HEK293 (cell line): ENCODE measurements around the gene DTL.

Source experiments
- CTCF ChIA-PET: fragments of 350-600 bp; formaldehyde crosslinking; extraction: SDS; loops from one replicate; lab custom pipeline; 2021; ENCODE audit warnings: antibody characterized with exemption; lab: Yijun Ruan, JAX
- POLR2A ChIA-PET: fragments of 300-600 bp; formaldehyde crosslinking; extraction: SDS; loops from one replicate; lab custom pipeline; 2020; ENCODE audit warnings: antibody characterized with exemption, inconsistent platforms; lab: Yijun Ruan, JAX
- H3K27ac ChIP-seq: fragments of 200-500 bp; sonication (Bioruptor generic); 2 replicates; pipeline ENCODE4 v1.5.1; 2014; ENCODE audit warnings: low read depth, low read length, control low read depth, inconsistent platforms; ENCODE audit errors: extremely low read depth
- H3K36me3 ChIP-seq, 2 experiments: fragments of 200-500 bp in 1 of 2; sonication (Bioruptor generic) in 1 of 2; 1 replicate in 1 of 2; 2 replicates in 1 of 2; pipeline ENCODE4 v1.5.1; 2014 to 2017; ENCODE audit warnings: inconsistent platforms in 2 of 2, low read length in 2 of 2; ENCODE audit not compliant: control insufficient read depth in 2 of 2, insufficient read depth in 1 of 2
- H3K4me1 ChIP-seq: fragments of 200-500 bp; sonication (Bioruptor generic); 2 replicates; pipeline ENCODE4 v1.5.1; 2014; ENCODE audit warnings: mild to moderate bottlenecking, low read length, inconsistent platforms; ENCODE audit not compliant: control insufficient read depth, insufficient read depth
- H3K4me3 ChIP-seq: 2 replicates; pipeline ENCODE4 v1.5.1; 2011; ENCODE audit warnings: low read depth, mild to moderate bottlenecking, control low read depth, low read length, moderate library complexity
- H3K9me3 ChIP-seq: fragments of 200-500 bp; sonication (Bioruptor generic); 2 replicates; pipeline ENCODE4 v1.5.1; 2014; ENCODE audit warnings: low read depth, low read length, inconsistent platforms; ENCODE audit not compliant: control insufficient read depth, insufficient read depth
- CTCF ChIP-seq: fragments of 450-650 bp; formaldehyde crosslinking; IDR thresholded peaks from 2 replicates; pipeline ENCODE4 v1.5.1; 2016; ENCODE audit warnings: missing biosample characterization, missing genetic modification characterization
- INSM2 ChIP-seq: fragments of 450-650 bp; formaldehyde crosslinking; IDR thresholded peaks from 2 replicates; pipeline ENCODE4 v1.5.1; 2016; ENCODE audit warnings: missing biosample characterization, missing genetic modification characterization
- KLF16 ChIP-seq: fragments of 450-650 bp; formaldehyde crosslinking; IDR thresholded peaks from 2 replicates; pipeline ENCODE4 v1.5.1; 2017; ENCODE audit warnings: missing biosample characterization, missing genetic modification characterization
- MEIS1 ChIP-seq: sonication (generic); formaldehyde crosslinking; IDR thresholded peaks from 2 replicates; pipeline ENCODE4 v1.8.1; 2022; ENCODE audit warnings: missing genetic modification reagents, mild to moderate bottlenecking, borderline replicate concordance
- RBAK ChIP-seq: fragments of 450-650 bp; formaldehyde crosslinking; IDR thresholded peaks from 2 replicates; pipeline ENCODE4 v1.5.1; 2016; ENCODE audit warnings: missing biosample characterization, missing genetic modification characterization
- SETDB1 ChIP-seq: IDR thresholded peaks from one replicate; pipeline ENCODE4 v1.6.1; 2017; ENCODE audit warnings: mild to moderate bottlenecking, low read length, moderate library complexity, mixed read lengths; ENCODE audit not compliant: insufficient read length
- YY2 ChIP-seq: fragments of 450-650 bp; formaldehyde crosslinking; IDR thresholded peaks from 2 replicates; pipeline ENCODE4 v1.5.1; 2016; ENCODE audit warnings: missing biosample characterization, missing genetic modification characterization
- ZBTB8A ChIP-seq: fragments of 450-650 bp; formaldehyde crosslinking; IDR thresholded peaks from 2 replicates; pipeline ENCODE4 v1.5.1; 2016; ENCODE audit warnings: missing biosample characterization, missing genetic modification characterization
- ZEB2 ChIP-seq: fragments of 450-650 bp; formaldehyde crosslinking; IDR thresholded peaks from 2 replicates; pipeline ENCODE4 v1.5.1; 2016; ENCODE audit warnings: missing biosample characterization, missing genetic modification characterization
- ZFP69B ChIP-seq: fragments of 450-650 bp; formaldehyde crosslinking; IDR thresholded peaks from 2 replicates; pipeline ENCODE4 v1.5.1; 2016; ENCODE audit warnings: missing biosample characterization, missing genetic modification characterization
- ZNF10 ChIP-seq: fragments of 450-650 bp; formaldehyde crosslinking; IDR thresholded peaks from 2 replicates; pipeline ENCODE4 v1.5.1; 2017; ENCODE audit warnings: missing biosample characterization, missing genetic modification characterization
- ZNF169 ChIP-seq: fragments of 450-650 bp; formaldehyde crosslinking; IDR thresholded peaks from 2 replicates; pipeline ENCODE4 v1.5.1; 2016; ENCODE audit warnings: missing biosample characterization, missing genetic modification characterization
- ZNF18 ChIP-seq: fragments of 450-650 bp; formaldehyde crosslinking; IDR thresholded peaks from 2 replicates; pipeline ENCODE4 v1.5.1; 2016; ENCODE audit warnings: missing biosample characterization, missing genetic modification characterization
- ZNF214 ChIP-seq: fragments of 450-650 bp; formaldehyde crosslinking; IDR thresholded peaks from 2 replicates; pipeline ENCODE4 v1.5.1; 2017; ENCODE audit warnings: missing biosample characterization, mild to moderate bottlenecking, missing genetic modification characterization, borderline replicate concordance
- ZNF221 ChIP-seq: fragments of 450-650 bp; formaldehyde crosslinking; IDR thresholded peaks from 2 replicates; pipeline ENCODE4 v1.5.1; 2017; ENCODE audit warnings: missing biosample characterization, missing genetic modification characterization, borderline replicate concordance
- ZNF266 ChIP-seq: fragments of 450-650 bp; formaldehyde crosslinking; IDR thresholded peaks from 2 replicates; pipeline ENCODE4 v1.5.1; 2016; ENCODE audit warnings: missing biosample characterization, missing genetic modification characterization, low read depth
- ZNF292 ChIP-seq: fragments of 450-650 bp; formaldehyde crosslinking; IDR thresholded peaks from 2 replicates; pipeline ENCODE4 v1.5.1; 2016; ENCODE audit warnings: low read depth, missing biosample characterization, missing genetic modification characterization, borderline replicate concordance
- ZNF324 ChIP-seq: fragments of 450-650 bp; formaldehyde crosslinking; IDR thresholded peaks from 2 replicates; pipeline ENCODE4 v1.5.1; 2016; ENCODE audit warnings: missing biosample characterization, missing genetic modification characterization
- ZNF501 ChIP-seq: fragments of 450-650 bp; formaldehyde crosslinking; IDR thresholded peaks from 2 replicates; pipeline ENCODE4 v1.5.1; 2016; ENCODE audit warnings: missing biosample characterization, missing genetic modification characterization
- ZNF514 ChIP-seq: fragments of 450-650 bp; formaldehyde crosslinking; IDR thresholded peaks from 2 replicates; pipeline ENCODE4 v1.5.1; 2016; ENCODE audit warnings: missing biosample characterization, missing genetic modification characterization
- ZNF654 ChIP-seq: fragments of 450-650 bp; formaldehyde crosslinking; IDR thresholded peaks from 2 replicates; pipeline ENCODE4 v1.5.1; 2016; ENCODE audit warnings: low read depth, missing biosample characterization, missing genetic modification characterization
- ZNF664 ChIP-seq: fragments of 450-650 bp; formaldehyde crosslinking; IDR thresholded peaks from 2 replicates; pipeline ENCODE4 v1.5.1; 2016; ENCODE audit warnings: missing biosample characterization, missing genetic modification characterization
- ZNF670 ChIP-seq: fragments of 450-650 bp; formaldehyde crosslinking; IDR thresholded peaks from 2 replicates; pipeline ENCODE4 v1.5.1; 2016; ENCODE audit warnings: missing biosample characterization, missing genetic modification characterization, low read depth

Gene DTL

GRCh38 chr1:212070720-212071302 lies 35.3 kb downstream of the DTL start:
- no peaks in the 10 kb centered on the region for H3K9me3 ChIP-seq
- ChIA-PET POLR2A (interaction anchor here (1.3 kb wide), 1 partner anchor 35 kb away, joined by 6 read pairs; the partner anchor contains the start of genes DTL and INTS7), CTCF (interaction anchor here (0.5 to 4.7 kb wide), 51 partner anchors 9 to 793 kb away, joined by 3 to 64 read pairs (median 4); partner anchors contain the start of genes DTL and INTS7)
- no peak for TF ChIP-seq YY2 (tag by site-specific recombination)
- no peak for TF ChIP-seq ZNF266 (tag by site-specific recombination)
- no peak for TF ChIP-seq RBAK (tag by site-specific recombination)
- peak; percentile 65 for TF ChIP-seq ZNF654
- TF ChIP-seq ZNF10 (tag by site-specific recombination) = no peak
- TF ChIP-seq MEIS1 (CRISPR knock-in tag) = no peak
- no peak for TF ChIP-seq ZNF221 (tag by site-specific recombination)
- peak; percentile 29; the same call in 1 of the 2 replicates for TF ChIP-seq CTCF (tag by site-specific recombination)
- no peak for TF ChIP-seq ZNF664 (tag by site-specific recombination)
- TF ChIP-seq INSM2 (tag by site-specific recombination) = no peak
- no peak for TF ChIP-seq ZFP69B (tag by site-specific recombination)
- TF ChIP-seq ZNF501 (tag by site-specific recombination) = no peak
- no peak for TF ChIP-seq ZNF292
- H3K36me3 ChIP-seq = peaks cover 62 to 88% of the 10 kb centered on the region in 2 experiments
- H3K4me3 ChIP-seq = no peak overlapping the region
- no peak overlapping the region for H3K27ac ChIP-seq
- H3K4me1 ChIP-seq = no peaks in the 10 kb centered on the region

GRCh38 chr1:212072047-212072446 lies 36.5 kb downstream of the DTL start:
- Histone ChIP-seq H3K4me3 (no peak overlapping the region), H3K27ac (no peak overlapping the region), H3K9me3 (no peaks in the 10 kb centered on the region), H3K36me3 (peaks cover 69 to 88% of the 10 kb centered on the region in 2 experiments), H3K4me1 (no peaks in the 10 kb centered on the region)
- ChIA-PET POLR2A (no interaction called here), CTCF (interaction anchor here (0.6 to 4.7 kb wide), 13 partner anchors 10 to 393 kb away, joined by 3 to 64 read pairs (median 16); partner anchors contain the start of genes DTL and INTS7)
- TF ChIP-seq ZNF514 (tag by site-specific recombination) (no peak), SETDB1 (no peak), ZNF18 (tag by site-specific recombination) (no peak), ZNF214 (tag by site-specific recombination) (no peak), ZNF169 (tag by site-specific recombination) (no peak), ZNF670 (tag by site-specific recombination) (no peak), ZNF324 (tag by site-specific recombination) (no peak), KLF16 (tag by site-specific recombination) (no peak), ZEB2 (tag by site-specific recombination) (no peak), ZBTB8A (tag by site-specific recombination) (no peak)
